ENCODE data around the gene MAST3. TPM values are rescaled to one million over a fixed set of nuclear protein-coding genes. Genes with fewer than 3 reads are reported as not detected.

The MAST3 gene
- total RNA-seq, 4 donors from 2014 or later = 47.8 to 56.3 (median 52.0) TPM

DNA sequence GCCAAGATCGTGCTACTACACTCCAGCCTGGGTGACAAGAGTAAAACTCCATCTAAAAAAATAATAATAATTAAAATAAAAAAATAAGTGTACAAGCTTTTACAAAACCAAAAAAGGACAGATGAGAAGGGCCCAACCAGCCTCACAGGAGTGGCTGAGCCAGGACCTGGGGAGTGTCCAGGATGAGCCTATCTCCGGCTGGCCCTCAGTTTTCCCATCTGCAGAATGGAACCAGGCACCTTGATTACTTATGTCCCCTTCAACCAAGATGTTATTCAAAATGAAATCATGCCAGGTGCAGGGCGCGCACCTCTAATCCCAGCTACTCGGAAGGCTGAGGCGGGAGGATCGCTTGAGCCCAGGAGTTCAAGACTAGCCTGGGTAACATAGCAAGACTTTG is 66.5 kb downstream of the MAST3 start:
- Histone ChIP-seq H3K4me1 (peaks cover 7 to 18% (median 9%) of the 10 kb centered on the region in 4 donors), H3K36me3 (peaks cover 0 to 61% (median 0%) of the 10 kb centered on the region in 3 donors), H3K4me3 (no peak overlapping the region), H3K9me3 (no peaks in the 10 kb centered on the region), H3K27ac (no peak overlapping the region), H3K27me3 (no peaks in the 10 kb centered on the region)
- no peak for DNase-seq
- TF ChIP-seq, protein P1, sequence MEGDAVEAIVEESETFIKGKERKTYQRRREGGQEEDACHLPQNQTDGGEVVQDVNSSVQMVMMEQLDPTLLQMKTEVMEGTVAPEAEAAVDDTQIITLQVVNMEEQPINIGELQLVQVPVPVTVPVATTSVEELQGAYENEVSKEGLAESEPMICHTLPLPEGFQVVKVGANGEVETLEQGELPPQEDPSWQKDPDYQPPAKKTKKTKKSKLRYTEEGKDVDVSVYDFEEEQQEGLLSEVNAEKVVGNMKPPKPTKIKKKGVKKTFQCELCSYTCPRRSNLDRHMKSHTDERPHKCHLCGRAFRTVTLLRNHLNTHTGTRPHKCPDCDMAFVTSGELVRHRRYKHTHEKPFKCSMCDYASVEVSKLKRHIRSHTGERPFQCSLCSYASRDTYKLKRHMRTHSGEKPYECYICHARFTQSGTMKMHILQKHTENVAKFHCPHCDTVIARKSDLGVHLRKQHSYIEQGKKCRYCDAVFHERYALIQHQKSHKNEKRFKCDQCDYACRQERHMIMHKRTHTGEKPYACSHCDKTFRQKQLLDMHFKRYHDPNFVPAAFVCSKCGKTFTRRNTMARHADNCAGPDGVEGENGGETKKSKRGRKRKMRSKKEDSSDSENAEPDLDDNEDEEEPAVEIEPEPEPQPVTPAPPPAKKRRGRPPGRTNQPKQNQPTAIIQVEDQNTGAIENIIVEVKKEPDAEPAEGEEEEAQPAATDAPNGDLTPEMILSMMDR (IDR thresholded peaks at IDR 0.05) = no peak
- TF ChIP-seq POLR2A (IDR thresholded peaks at IDR 0.05) = no peak

DNA sequence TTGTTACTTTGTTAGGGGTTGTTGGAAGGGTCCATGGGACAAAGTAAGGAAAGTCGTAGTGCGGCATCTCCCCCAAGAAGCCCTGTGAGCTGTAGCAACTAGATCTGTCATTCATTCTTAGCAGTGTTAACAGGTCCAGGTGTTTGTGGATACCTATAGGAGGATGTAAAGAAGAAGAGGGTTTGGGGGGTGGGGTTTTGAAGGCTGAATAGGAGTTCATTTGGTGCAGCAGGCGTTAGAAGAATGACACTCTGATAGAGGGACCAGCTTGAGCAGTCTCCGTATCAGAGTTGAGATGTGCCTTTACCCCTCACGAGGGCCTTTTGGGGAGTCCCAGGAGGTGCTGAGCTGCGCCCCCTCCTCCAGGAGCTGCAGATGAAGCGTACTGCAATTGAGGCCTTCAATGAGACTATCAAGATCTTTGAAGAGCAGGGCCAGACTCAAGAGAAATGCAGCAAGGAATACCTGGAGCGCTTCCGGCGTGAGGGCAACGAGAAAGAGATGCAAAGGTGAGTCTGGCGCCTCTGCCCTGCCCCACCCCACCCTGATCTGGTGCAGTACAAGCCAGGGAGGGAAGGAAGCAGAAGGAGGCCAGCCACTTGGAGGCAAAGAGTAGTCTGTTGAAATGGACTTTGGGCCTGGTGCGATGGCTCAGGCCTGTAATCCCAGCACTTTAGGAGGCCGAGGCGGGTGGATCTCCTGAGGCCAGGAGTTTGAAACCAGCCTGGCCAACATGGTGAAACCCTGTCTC is 68.4 kb downstream of the MAST3 start:
- peak overlapping the region in 2 of 4 donors; percentile 6 to 48 for H3K27ac ChIP-seq
- H3K27me3 ChIP-seq = no peaks in the 10 kb centered on the region
- peak in 1 of 3 donors; percentile 67 for DNase-seq
- TF ChIP-seq, protein P1 (IDR thresholded peaks at IDR 0.05) = no peak
- no peak for TF ChIP-seq POLR2A (IDR thresholded peaks at IDR 0.05)
- H3K4me1 ChIP-seq = peaks cover 3 to 14% (median 7%) of the 10 kb centered on the region in 4 donors
- H3K36me3 ChIP-seq = peaks cover 0 to 67% (median 0%) of the 10 kb centered on the region in 3 donors
- no peak overlapping the region for H3K4me3 ChIP-seq
- no peaks in the 10 kb centered on the region for H3K9me3 ChIP-seq

DNA sequence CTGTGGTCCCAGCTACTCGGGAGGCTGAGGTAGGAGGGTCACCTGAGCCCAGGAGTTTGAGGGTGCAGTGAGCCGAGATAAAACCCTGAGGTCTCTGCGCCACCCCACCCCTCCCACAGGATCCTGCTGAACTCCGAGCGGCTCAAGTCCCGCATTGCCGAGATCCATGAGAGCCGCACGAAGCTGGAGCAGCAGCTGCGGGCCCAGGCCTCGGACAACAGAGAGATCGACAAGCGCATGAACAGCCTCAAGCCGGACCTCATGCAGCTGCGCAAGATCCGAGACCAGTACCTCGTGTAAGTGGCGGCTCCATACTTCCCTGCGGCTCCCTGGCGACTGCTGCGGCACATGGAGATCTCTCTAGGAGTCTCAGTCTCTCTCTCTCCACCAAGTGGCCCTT is 69.4 kb downstream of the MAST3 start:
- no peaks in the 10 kb centered on the region for H3K9me3 ChIP-seq
- peaks cover 0 to 64% (median 0%) of the 10 kb centered on the region in 3 donors for H3K36me3 ChIP-seq
- no peak overlapping the region for H3K27ac ChIP-seq
- H3K4me3 ChIP-seq = no peak overlapping the region
- peaks cover 0 to 8% (median 2%) of the 10 kb centered on the region in 4 donors for H3K4me1 ChIP-seq
- TF ChIP-seq, protein P1 (IDR thresholded peaks at IDR 0.05) = no peak
- no peak for DNase-seq
- no peaks in the 10 kb centered on the region for H3K27me3 ChIP-seq

DNA sequence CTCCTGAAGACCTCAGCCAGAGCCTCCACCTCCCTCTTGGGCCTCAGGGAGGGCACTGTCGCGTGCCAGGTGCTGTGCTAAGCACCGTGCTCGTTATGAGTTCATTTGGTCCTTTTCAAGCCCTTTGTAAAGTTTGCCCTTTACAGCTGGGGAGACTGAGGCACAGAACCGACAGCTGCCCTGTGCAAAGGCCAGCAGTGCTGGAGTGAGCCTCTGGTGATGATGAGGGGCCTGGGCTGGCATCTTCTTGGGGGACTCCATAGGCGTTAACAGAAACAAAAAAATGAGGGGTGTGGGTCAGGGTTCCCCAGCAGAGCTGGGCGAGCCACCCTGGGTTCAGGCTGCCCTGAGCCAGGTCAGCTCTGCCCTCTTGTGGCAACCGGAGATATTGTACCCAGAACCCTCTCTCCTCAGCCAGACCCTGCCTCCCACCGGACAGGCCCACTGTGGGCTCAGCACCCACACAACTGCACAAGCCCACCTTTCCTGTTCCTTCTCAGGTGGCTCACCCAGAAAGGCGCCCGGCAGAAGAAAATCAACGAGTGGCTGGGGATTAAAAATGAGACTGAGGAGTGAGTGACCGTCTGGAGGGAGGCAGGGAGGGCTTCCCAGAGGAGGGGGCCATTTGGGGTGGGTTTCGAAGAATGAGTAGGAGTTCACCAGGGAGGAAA is 70.5 kb downstream of the MAST3 start:
- H3K4me1 ChIP-seq = peaks cover 0 to 10% (median 4%) of the 10 kb centered on the region in 4 donors
- no peaks in the 10 kb centered on the region for H3K27me3 ChIP-seq
- TF ChIP-seq, protein P1 (IDR thresholded peaks at IDR 0.05) = peak; percentile 68 to 80 (median 74)
- no peak for TF ChIP-seq POLR2A (IDR thresholded peaks at IDR 0.05)
- no peaks in the 10 kb centered on the region for H3K9me3 ChIP-seq
- H3K27ac ChIP-seq = peak overlapping the region in 2 of 4 donors; percentile 75 to 91
- no peak overlapping the region for H3K4me3 ChIP-seq
- H3K36me3 ChIP-seq = peaks cover 0 to 53% (median 0%) of the 10 kb centered on the region in 3 donors
- peak; percentile 61 to 82 (median 64) for DNase-seq

DNA sequence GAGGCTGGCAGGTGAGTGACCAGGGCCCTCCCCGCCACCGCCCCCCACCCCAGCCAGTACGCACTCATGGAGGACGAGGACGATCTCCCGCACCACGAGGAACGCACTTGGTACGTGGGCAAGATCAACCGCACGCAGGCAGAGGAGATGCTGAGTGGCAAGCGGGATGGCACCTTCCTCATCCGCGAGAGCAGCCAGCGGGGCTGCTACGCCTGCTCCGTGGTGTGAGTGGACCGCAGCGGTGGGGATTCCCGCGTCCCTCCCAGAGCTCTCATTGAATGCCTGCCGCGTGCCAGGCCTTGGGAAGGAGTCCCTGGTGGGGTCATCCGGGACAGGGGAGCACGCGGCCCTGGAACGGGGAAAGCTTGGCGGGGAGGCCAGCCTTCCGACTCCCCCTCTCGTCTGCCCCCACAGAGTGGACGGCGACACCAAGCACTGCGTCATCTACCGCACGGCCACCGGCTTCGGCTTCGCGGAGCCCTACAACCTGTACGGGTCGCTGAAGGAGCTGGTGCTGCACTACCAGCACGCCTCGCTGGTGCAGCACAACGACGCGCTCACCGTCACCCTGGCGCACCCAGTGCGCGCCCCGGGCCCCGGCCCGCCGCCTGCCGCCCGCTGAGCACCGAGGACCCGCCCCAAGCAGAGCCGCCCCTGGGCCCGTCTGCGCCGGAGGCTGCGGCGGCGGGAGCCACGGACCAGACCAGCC is 71.2 kb downstream of the MAST3 start:
- H3K4me3 ChIP-seq = peak overlapping the region in 1 of 4 donors; percentile 16
- peak overlapping the region in 3 of 4 donors; percentile 63 to 91 (median 75) for H3K27ac ChIP-seq
- TF ChIP-seq POLR2A (IDR thresholded peaks at IDR 0.05) = no peak
- TF ChIP-seq, protein P1 (IDR thresholded peaks at IDR 0.05) = no peak
- no peak for DNase-seq
- no peaks in the 10 kb centered on the region for H3K27me3 ChIP-seq
- H3K4me1 ChIP-seq = peaks cover 0 to 11% (median 5%) of the 10 kb centered on the region in 4 donors
- H3K36me3 ChIP-seq = peaks cover 0 to 46% (median 0%) of the 10 kb centered on the region in 3 donors
- H3K9me3 ChIP-seq = no peaks in the 10 kb centered on the region
